GM18907 (cell line): Measurements from ENCODE around the gene UNC93B1.

Source experiments
- ATAC-seq: cut with Tn5 transposase; IDR thresholded peaks from one replicate; pipeline ENCODE4 v1.9.1; 2021; ENCODE audit warnings: mild to moderate bottlenecking, moderate library complexity; ENCODE audit not compliant: unreplicated experiment

The UNC93B1 gene

DNA sequence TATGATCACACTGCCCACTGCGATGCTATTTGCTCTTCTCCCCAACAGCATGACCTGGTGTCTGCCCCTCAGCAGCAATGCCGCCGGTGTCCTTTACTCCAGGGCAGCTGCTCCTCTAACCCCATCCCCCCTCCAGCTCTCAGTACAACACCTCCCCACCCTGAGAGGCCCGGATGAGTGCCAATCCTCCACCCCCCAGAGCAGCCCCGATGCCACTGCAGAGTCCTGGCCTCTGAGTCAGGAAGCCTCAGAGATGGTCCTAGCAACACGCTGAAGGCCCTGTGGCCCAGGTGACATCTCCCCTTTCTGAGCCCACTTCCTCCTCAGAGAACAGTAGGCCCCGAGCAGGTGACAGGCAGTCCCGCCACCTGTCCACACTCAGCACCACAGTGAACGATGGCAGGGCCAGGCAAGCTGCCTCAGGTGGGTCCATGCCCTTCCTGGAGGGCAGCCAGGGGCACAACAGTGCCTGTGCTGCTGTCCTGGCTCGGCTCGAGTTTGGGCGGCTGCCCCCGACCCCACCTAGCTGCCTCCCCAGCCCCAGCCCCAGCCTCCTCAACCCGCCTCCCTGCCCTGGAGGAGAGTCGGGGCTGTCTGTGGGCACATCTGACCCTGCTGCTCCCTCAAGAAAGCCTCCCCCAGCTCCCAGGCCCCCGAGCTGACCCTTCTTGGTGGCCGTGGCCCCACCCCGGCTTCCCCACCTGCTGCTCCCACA, 22.7 kb upstream of the UNC93B1 start:
- ATAC-seq: no peak

DNA sequence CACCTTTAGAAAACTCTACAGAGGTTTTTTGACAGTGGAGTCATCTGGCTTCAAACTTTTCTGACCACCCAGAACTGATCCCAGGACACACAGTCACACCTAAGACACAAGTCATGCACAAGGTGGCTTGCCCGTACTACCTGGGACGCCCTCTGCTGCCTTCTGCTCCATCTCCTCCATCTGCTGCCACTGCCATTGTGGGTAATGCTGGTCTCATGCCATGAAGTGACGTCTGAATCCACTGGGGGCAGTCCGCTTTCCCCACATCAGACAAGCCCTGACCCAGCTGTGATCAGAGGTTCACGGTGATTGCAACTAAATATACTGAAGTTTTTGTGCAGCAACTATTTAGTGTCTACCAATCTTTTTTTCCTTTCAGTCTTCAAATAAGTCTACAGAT, 21.1 kb upstream of the UNC93B1 start:
- no peak for ATAC-seq

- ATAC-seq: no peak
Measured at GRCh38 chr11:68024508-68024907, 20.6 kb upstream of the UNC93B1 start.

DNA sequence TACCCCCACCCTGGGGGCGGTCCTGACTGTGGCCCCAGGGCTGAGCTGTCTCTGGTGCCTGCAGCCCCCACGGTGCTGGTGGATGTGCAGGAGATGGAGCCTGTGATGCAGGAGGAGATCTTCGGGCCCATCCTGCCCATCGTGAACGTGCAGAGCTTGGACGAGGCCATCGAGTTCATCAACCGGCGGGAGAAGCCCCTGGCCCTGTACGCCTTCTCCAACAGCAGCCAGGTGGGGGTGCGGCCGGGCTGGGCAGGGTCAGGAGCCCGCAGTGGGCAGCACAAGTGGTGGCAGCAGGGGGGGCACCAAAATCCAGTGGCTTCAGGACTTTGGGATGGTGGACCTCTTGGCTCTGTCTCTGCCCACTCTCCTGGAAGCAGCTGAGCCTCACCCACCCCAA, 18.6 kb upstream of the UNC93B1 start:
- no peak for ATAC-seq

DNA sequence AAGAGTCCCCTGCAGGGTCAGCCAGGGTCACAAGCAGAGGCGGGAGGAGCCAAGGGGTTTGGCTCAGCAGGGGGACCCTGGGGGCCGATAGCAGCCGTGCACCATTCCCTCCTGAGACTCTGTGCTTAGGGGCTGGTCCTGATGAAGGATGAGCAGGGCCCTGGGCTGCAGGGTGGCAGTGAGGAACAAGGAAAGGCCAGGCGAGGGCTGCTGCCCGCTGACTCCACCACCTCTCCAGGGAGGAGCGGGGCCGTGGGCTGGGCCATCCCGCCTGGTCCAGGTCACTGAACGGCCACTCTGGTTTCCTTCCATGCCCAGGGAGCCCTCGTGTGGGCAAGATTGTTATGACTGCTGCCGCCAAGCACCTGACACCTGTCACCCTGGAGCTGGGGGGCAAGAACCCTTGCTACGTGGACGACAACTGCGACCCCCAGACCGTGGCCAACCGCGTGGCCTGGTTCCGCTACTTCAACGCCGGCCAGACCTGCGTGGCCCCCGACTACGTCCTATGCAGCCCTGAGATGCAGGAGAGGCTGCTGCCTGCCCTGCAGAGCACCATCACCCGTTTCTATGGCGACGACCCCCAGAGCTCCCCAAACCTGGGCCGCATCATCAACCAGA, 17.4 kb upstream of the UNC93B1 start:
- no peak for ATAC-seq

DNA sequence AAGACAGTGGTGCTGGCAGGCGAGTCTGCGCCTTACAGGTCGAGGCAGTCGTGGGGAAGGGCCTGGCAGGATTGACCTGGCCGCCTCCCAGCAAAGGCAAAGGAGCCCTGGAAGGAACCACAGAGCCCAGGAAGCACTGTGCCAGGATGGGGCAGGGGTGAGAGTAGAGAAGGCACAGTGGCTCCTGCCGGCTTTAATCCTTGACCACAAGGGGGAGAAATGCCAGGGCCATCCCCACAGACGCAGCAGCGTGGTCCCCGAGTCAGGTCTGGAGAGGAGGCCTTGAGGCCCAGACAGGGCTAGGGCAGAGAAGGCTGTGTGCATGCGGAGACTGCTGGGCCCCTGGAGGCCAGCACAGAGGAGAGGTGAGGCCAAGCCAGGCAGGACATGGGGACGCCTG, 16.7 kb upstream of the UNC93B1 start:
- no peak for ATAC-seq

GRCh38 chr11:68019486-68019885, 15.6 kb upstream of the UNC93B1 start:
- no peak for ATAC-seq

DNA sequence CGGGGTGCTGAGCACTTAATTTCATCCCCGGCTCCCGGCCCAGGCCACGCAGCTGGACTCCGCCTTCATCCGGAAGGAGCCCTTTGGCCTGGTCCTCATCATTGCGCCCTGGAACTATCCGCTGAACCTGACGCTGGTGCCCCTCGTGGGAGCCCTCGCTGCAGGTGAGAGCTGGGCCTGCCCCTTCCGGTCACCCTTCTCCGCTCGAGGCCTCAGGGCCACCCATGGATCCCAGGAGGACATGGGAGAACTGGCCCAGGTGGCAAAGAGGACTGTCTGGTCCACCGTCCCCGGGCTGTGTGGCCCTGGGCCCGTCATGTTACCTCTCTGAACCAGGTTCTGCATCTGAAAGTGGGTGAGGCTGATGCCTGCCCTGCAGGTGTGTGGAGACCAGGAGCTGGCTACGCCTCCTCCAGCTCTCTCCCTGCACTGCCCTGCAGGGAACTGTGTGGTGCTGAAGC, 14.9 kb upstream of the UNC93B1 start:
- ATAC-seq: no peak

- no peak for ATAC-seq
Measured at GRCh38 chr11:68017980-68018729, 14.3 kb upstream of the UNC93B1 start.

DNA sequence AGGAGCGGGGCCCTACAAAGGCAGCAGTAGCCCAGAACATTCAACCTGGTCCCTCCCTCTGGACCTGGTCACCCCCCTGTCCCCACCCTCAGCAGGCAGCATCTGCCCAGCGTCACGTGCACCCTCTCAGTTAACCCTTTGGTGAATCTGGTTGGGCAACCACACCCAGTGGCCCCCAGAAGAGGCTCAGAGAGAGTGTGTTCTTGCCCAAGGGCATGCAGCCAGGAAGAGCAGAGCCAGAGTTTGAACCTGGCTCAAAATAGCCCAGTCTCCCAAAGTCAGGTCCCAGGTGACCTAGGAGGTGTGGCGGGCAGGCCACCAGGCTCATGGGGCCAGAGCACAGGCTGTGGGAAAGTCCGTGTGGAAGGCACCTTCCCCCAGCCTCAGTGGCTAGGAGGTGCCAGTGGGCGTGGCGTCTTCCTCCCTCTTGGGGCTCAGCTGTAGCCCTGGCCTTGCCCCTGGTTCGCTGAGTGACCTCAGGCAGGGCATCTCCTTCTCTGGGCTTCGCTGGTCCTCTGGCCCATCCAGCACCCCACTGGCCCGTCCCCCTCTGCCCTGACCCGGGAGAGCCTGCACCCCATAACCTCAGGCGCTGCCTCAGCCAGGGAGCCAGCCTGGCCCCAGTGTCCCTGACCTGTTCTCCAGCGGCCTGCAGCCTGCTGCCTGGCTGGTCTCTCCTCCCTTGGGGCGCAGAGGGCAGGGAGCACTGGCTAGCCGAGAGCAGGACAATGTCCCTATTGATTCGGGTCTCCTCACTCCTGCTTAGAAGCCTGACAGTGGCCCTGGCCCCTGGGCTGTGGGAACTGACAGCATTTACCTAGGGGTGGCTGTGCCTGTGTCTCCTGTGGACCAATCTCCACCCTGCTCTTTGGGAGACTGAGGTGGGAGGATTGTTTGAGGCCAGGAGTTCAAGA, 13.3 kb upstream of the UNC93B1 start:
- ATAC-seq: no peak

DNA sequence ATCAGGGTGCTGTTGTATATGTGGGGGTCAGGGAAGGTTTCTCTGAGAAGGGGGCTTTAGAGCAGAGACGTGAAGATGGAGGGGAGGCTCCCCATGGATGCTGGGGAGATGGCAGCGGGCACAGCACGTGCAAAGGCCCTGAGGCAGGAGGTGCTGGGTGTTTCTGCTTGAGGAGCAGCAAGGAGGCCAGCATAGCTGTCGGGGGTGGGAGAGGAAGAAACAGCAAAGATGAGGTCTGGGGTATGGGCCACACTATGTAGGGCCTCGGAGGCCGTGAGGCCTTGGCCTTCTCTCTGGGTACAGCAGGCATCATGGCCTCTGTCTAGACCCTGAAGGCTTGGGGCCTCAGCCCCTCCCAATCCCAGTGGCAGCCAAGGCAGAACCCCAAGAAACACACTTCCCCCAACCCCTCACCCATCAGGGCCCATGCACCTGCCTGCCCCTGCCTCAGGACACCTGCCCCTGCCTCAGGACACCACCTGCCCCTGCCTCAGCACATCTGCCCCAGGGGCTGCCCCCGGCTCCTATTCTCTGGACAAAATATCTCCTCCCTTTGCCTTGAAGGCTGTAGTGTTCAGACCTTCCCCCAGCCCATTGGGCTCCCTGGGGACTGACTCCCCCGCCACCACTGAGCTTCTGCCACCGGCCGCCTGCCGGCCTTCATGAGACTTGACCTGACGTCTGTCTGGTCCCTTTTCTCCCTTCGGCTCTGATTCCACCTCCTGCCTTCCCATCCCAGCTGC, 12.4 kb upstream of the UNC93B1 start:
- ATAC-seq: no peak

DNA sequence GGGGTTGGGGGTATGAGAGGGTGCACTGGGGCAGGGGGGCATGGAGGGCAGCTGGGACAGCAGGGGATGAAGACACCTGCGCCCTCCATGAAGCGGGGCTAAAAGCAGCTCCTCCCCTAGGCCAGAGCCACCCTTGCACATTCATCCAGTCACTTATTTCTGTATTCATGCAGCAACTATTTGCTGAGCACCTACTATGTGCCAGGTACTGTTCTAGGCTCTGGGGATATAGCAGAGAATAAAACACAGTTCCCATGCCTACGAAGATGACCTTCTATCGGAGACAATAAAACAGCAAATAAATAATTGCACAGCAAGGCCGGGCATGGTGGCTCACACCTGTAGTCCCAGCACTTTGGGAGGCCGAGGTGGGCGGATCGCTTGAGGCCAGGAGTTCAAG, 11.6 kb upstream of the UNC93B1 start:
- no peak for ATAC-seq

GRCh38 chr11:68014947-68015447, 11.1 kb upstream of the UNC93B1 start:
- ATAC-seq: no peak

DNA sequence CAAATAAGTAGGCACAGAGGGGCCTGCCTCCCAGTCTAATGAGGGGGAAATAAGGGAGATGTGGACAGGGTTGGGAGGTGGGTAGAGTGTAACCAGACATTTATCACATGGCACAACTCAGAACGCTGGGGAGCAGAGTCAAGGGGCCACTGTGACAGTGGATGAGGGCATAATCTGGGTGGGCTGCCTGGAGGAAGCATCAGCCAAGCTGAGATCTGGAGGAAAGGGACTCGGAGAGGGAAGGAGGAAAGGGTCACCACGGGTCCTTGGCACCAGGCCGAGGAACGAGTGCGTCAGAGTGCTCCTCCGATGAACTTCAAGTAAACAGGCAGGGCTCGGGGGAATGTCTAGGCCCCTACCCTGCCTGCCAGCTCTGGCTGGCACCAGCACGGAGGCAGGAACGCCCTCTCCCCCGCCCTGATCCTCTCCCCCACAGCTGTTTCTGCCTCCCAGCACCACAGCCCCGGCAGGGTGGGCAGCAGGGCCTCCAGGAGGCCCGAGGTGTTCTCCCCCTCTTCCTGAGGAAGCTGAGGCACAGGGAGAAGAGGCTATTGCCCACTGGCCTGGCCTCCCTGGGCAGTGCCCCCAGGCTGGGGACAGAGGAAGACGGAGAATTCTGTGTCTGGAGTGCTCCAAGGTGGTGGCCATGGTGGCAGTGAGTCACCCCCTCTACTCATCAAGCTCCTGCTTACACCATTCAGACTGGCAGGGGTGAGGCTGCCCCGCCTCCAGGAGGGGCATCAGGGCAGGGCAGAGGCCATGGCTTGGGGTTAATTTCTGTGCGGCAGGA, 10.5 kb upstream of the UNC93B1 start:
- ATAC-seq: no peak

DNA sequence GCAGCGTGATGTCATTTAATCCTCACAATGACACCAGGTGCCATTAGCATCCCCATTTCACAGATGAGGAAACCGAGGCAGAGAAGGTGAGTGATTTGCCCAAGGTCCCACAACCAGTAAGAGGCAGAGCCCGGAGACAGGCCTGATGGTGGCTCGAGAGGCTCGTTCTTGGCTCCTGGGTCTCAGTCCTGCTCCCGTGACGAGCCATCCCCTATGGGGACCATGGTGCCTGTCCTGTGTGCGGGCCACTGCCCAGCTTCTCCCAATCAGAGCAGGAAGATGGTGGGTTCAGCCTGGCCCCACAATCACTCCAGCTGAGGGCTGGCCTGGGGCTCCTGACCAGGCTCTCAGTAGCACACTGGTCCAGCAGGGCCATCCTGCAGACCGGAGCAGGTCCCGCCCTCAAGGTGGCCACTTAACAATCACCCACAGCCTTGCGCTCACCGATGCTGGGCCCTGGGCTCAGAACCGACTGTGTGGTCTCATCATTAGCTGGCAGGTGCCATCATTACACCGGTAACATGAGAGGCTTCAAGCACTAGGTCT, 9.8 kb upstream of the UNC93B1 start:
- no peak for ATAC-seq

GRCh38 chr11:68012843-68013610, 9.1 kb upstream of the UNC93B1 start:
- ATAC-seq: no peak

DNA sequence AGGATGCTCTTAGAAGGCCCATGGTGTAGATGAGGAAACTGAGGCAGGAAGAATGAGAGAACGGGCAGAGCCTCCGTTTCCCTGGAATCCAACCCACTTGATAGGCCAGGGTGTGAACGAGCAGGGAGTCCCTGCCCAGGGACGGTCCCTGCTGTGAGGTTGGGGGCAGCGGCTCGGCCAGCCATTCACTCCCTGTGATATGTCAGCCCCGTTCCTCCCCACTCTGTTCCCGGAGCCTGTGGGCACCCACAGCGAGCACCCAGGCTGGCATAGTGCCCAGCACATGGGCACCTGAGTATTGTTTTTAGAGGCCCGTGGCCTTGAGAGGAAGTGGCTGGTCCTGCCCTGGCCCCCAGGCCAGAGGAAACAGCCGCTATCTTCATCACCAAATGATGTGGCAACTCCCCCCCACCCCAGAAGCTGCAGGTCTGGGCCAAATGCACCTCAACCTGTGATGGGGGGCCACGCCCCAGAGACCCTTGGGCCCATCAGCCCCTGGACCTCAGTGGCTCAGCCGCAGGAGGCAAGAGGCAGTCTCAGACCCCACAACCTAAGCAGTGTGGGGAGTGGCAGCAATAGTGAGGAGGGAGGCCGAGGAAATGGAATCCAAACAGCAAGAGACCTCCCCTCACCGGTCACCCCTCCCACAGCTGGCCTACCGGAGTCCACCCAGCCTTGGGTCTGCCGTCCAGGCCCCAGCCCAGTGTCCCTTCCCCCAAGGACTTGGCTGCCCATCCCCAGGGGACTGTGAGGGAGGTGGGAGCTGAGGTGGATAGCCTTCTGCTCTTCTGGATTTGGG, 8.3 kb upstream of the UNC93B1 start:
- ATAC-seq: no peak
